Heart left ventricle (tissue), 16 donors: ENCODE results near the gene B4GALNT3. TPM values are rescaled to one million over a fixed set of nuclear protein-coding genes. Genes with fewer than 3 reads are reported as not detected.

ENCODE experiments used
- ATAC-seq, 4 donors: fragments of 200-7000 bp; cut with Tn5 transposase; one replicate each; pipeline ENCODE4 v1.9.1; 2020 to 2022; ENCODE audit warnings: moderate library complexity in 4 of 4, mild to moderate bottlenecking in 3 of 4, moderate number of reproducible peaks in 1 of 4
- DNase-seq, 5 donors: peaks; one replicate each; pipeline ENCODE4 v3.0.0-alpha.2; 2020
- H3K27ac ChIP-seq, 12 donors: fragments of 200-600 bp; sonication (generic) in 4 of 12; one replicate each; pipeline versions ENCODE4 v1.5.0 to v1.8.0; 2016 to 2022; ENCODE audit warnings: mild to moderate bottlenecking in 2 of 12
- H3K27me3 ChIP-seq, 9 donors: fragments of 200-600 bp; sonication (generic) in 2 of 9; one replicate each; pipeline versions ENCODE4 v1.5.1 to v1.8.0; 2016 to 2022; ENCODE audit warnings: mild to moderate bottlenecking in 3 of 9
- H3K36me3 ChIP-seq, 9 donors: fragments of 200-600 bp; sonication (generic) in 2 of 9; one replicate each; pipeline versions ENCODE4 v1.5.0 to v1.8.0; 2018 to 2022; ENCODE audit warnings: mild to moderate bottlenecking in 2 of 9
- H3K4me1 ChIP-seq, 12 donors: fragments of 200-600 bp; sonication (generic) in 4 of 12; one replicate each; pipeline versions ENCODE4 v1.5.0 to v1.8.0; 2016 to 2022; ENCODE audit warnings: mild to moderate bottlenecking in 3 of 12
- H3K4me3 ChIP-seq, 12 donors: fragments of 200-600 bp; sonication (generic) in 4 of 12; one replicate each; pipeline versions ENCODE4 v1.5.0 to v1.8.0; 2017 to 2022; ENCODE audit warnings: mild to moderate bottlenecking in 9 of 12, moderate library complexity in 4 of 12
- H3K9me3 ChIP-seq, 12 donors: fragments of 200-600 bp; sonication (generic) in 4 of 12; one replicate each; pipeline versions ENCODE4 v1.5.0 to v1.8.0; 2016 to 2022; ENCODE audit warnings: mild to moderate bottlenecking in 1 of 12
- CTCF ChIP-seq, 12 donors: fragments of 200-600 bp; sonication (generic) in 4 of 12; IDR thresholded peaks; one replicate each; pipeline versions ENCODE4 v1.5.0 to v1.8.0; 2018 to 2022; ENCODE audit warnings: antibody characterized with exemption in 12 of 12, mild to moderate bottlenecking in 5 of 12
- POLR2A ChIP-seq, 2 donors: fragments of 450-650 bp; IDR thresholded peaks; one replicate each; pipeline ENCODE4 v1.6.1; 2017; ENCODE audit warnings: antibody characterized with exemption in 2 of 2, mild to moderate bottlenecking in 2 of 2, moderate library complexity in 2 of 2
- WGBS, 4 donors: extraction: QIAGEN DNeasy Blood & Tissue Kit in 2 of 4; methylation state at CpG; one replicate each; pipeline versions ENCODE4 v1.1.5 to v1.1.7; 2013 to 2018; 5-methylcytosine and 5-hydroxymethylcytosine counted together
- intact Hi-C, 10 donors: fragments of 100-400 bp; cut with DNase I; formaldehyde crosslinking; loops; one replicate each; pipeline versions ENCODE4 v1.11.1 to v1.14.2; 2022
- polyA plus RNA-seq, 2 donors: library from polyadenylated mRNA; stranded (reverse); fragments of 200-250 nt; gene quantifications; one replicate each; pipeline ENCODE4 v1.2.3, GENCODE V29; 2013
- total RNA-seq, 9 donors: library from RNA; depleted of rRNA in 2 of 9; stranded (reverse); fragments of >200 nt in 2 of 9; fragmentation: NEBNext Ultra II Directional in 3 of 9; extraction: Animal tissue kit (Norgen Biotek cat#: 25700) in 3 of 9; gene quantifications; one replicate each; pipeline versions ENCODE4 v1.1.0 to v1.2.4, GENCODE V29; 2016 to 2023
- donor health status: ischemic (EF 13 %, LVEDD 7.1; RV severe dilation, severe dysfunction).
- donor health status: healthy with polysubstance abuse.
- donor health status: DM: no; HTN: yes; CAD: no.
- donor health status: DM: no; HTN: no; CAD: no.
- donor health status: ischemic (EF 25% LVEDD 6.9; RV normal size, moderate dysfunction).
- donor health status: ischemic (EF 25% LVEDD 5.7; RV mildly dilated, moderate dysfunction).
- donor health status: healthy.
- donor health status: DM: yes; HTN: yes; CAD: no.
- donor health status: ischemic (EF 35%, LVEDD 5.7; RV mildly dilated, moderate dysfunction).
- donor health status: nonischemic (EF 11% LVEDD 7.7; RV severe dilation, severe dysfunction).
- donor health status: DM: yes; HTN: yes; CAD: no.
- donor health status: PGD.
- donor health status: ischemic (EF 29% LVEDD 5.4; RV normal size, mild dysfunction).
- donor health status: nonischemic (EF 23%, LVEDD 6.1; RV moderate dilation, normal function).

B4GALNT3 gene
- total and polyA plus RNA-seq, 11 donors, result 19.3 to 59.4 (median 34.1) TPM

GRCh38 chr12:541676-542324, 82.1 kb downstream of the B4GALNT3 start:
- peaks cover 0 to 7% (median 0%) of the 10 kb centered on the region in 9 donors for H3K36me3 ChIP-seq
- 47 to 56% (median 51%) methylated on average over 8 to 9 of the region's 9 CpGs for WGBS, 4 donors
- peaks cover 0 to 43% (median 25%) of the 10 kb centered on the region in 12 donors for H3K4me1 ChIP-seq
- H3K4me3 ChIP-seq, result no peak overlapping the region
- H3K9me3 ChIP-seq, result no peaks in the 10 kb centered on the region
- ATAC-seq (peak in 3 of 4 donors; percentile 14 to 36 (median 27)), DNase-seq (peak in 1 of 5 donors; percentile 26)
- no peak for TF ChIP-seq CTCF (IDR thresholded peaks at IDR 0.05)
- TF ChIP-seq POLR2A (IDR thresholded peaks at IDR 0.05), result no peak
- peak overlapping the region in 8 of 12 donors; percentile 8 to 70 (median 60) for H3K27ac ChIP-seq
- H3K27me3 ChIP-seq, result peaks cover 0 to 6% (median 6%) of the 10 kb centered on the region in 9 donors
- intact Hi-C loops, result loop anchor here in 2 of 10 donors (2.0 to 10.0 kb wide), 2 partner anchors 47 to 87 kb away; no protein-coding TSS in a partner anchor

GRCh38 chr12:542395-543113, 82.8 kb downstream of the B4GALNT3 start:
- Histone ChIP-seq H3K36me3 (peaks cover 0 to 4% (median 0%) of the 10 kb centered on the region in 9 donors), H3K9me3 (no peaks in the 10 kb centered on the region), H3K27ac (peak overlapping the region in 8 of 12 donors; percentile 8 to 70 (median 54)), H3K27me3 (peaks cover 0 to 10% (median 6%) of the 10 kb centered on the region in 9 donors), H3K4me1 (peaks cover 0 to 49% (median 30%) of the 10 kb centered on the region in 12 donors), H3K4me3 (no peak overlapping the region)
- DNase-seq (peak in 2 of 5 donors; percentile 35 to 50), ATAC-seq (peak in 3 of 4 donors; percentile 21 to 66 (median 32))
- WGBS, 4 donors, result 37 to 51% (median 44%) methylated on average over 7 to 8 of the region's 8 CpGs
- intact Hi-C loops, result loop anchor here in 1 of 10 donors (10.0 kb wide), 1 partner anchor 48 kb away; no protein-coding TSS in a partner anchor
- TF ChIP-seq CTCF (IDR thresholded peaks at IDR 0.05), result no peak
- TF ChIP-seq POLR2A (IDR thresholded peaks at IDR 0.05), result no peak

- Histone ChIP-seq H3K27me3 (peaks cover 0 to 13% (median 6%) of the 10 kb centered on the region in 9 donors), H3K36me3 (peaks cover 0 to 1% (median 0%) of the 10 kb centered on the region in 9 donors), H3K4me3 (no peak overlapping the region), H3K27ac (peak overlapping the region in 2 of 12 donors; percentile 63), H3K9me3 (no peaks in the 10 kb centered on the region), H3K4me1 (peaks cover 0 to 49% (median 30%) of the 10 kb centered on the region in 12 donors)
- 77 to 93% (median 77%) methylated on average over 3 to 9 of the region's 9 CpGs for WGBS, 4 donors
- no peak for ATAC-seq
- peak in 1 of 5 donors; percentile 16 for DNase-seq
- TF ChIP-seq POLR2A (IDR thresholded peaks at IDR 0.05), result no peak
- no peak for TF ChIP-seq CTCF (IDR thresholded peaks at IDR 0.05)
- intact Hi-C loops, result loop anchor here in 1 of 10 donors (10.0 kb wide), 1 partner anchor 48 kb away; no protein-coding TSS in a partner anchor
Observed at GRCh38 chr12:543114-543451, 83.3 kb downstream of the B4GALNT3 start.

- TF ChIP-seq CTCF (IDR thresholded peaks at IDR 0.05), result no peak
- TF ChIP-seq POLR2A (IDR thresholded peaks at IDR 0.05), result no peak
- ATAC-seq, result no peak
- intact Hi-C loops, result loop anchor here in 1 of 10 donors (10.0 kb wide), 1 partner anchor 49 kb away; no protein-coding TSS in a partner anchor
- Histone ChIP-seq H3K27ac (no peak overlapping the region), H3K4me3 (no peak overlapping the region), H3K4me1 (peaks cover 0 to 45% (median 21%) of the 10 kb centered on the region in 12 donors), H3K27me3 (peaks cover 0 to 13% (median 6%) of the 10 kb centered on the region in 9 donors), H3K9me3 (no peaks in the 10 kb centered on the region), H3K36me3 (no peaks in the 10 kb centered on the region)
- WGBS, 4 donors, result 81 to 89% (median 86%) methylated on average over 8 of the region's 8 CpGs
- peak in 3 of 5 donors; percentile 10 to 51 (median 20) for DNase-seq
Observed at GRCh38 chr12:544142-544541, 84.4 kb downstream of the B4GALNT3 start.
